Heart right ventricle (tissue), 16 donors: ENCODE results near the gene DBH. TPM values are rescaled to one million over a fixed set of nuclear protein-coding genes. Genes with fewer than 3 reads are reported as not detected.

Experiments
- ATAC-seq, 8 donors: fragments of 200-7000 bp; cut with Tn5 transposase; one replicate each; pipeline ENCODE4 v1.9.1; 2020; ENCODE audit warnings: mild to moderate bottlenecking in 8 of 8, moderate library complexity in 8 of 8, moderate number of reproducible peaks in 1 of 8
- DNase-seq, 2 donors: peaks; one replicate each; pipeline ENCODE4 v3.0.0-alpha.2; 2020
- H3K27ac ChIP-seq, 10 donors: fragments of 200-600 bp; sonication (generic) in 2 of 10; one replicate each; pipeline versions ENCODE4 v1.5.0 to v1.8.0; 2020 to 2022; ENCODE audit warnings: mild to moderate bottlenecking in 3 of 10
- H3K27me3 ChIP-seq, 7 donors: fragments of 200-600 bp; one replicate each; pipeline ENCODE4 v1.8.0; 2021 to 2022; ENCODE audit warnings: mild to moderate bottlenecking in 2 of 7
- H3K36me3 ChIP-seq, 9 donors: fragments of 200-600 bp; sonication (generic) in 1 of 9; one replicate each; pipeline versions ENCODE4 v1.5.0 to v1.8.0; 2020 to 2022; ENCODE audit warnings: mild to moderate bottlenecking in 2 of 9
- H3K4me1 ChIP-seq, 9 donors: fragments of 200-600 bp; sonication (generic) in 1 of 9; one replicate each; pipeline versions ENCODE4 v1.5.0 to v1.8.0; 2020 to 2022; ENCODE audit warnings: mild to moderate bottlenecking in 4 of 9
- H3K4me3 ChIP-seq, 10 donors: fragments of 200-600 bp; sonication (generic) in 2 of 10; one replicate each; pipeline versions ENCODE4 v1.5.0 to v1.8.0; 2020 to 2022; ENCODE audit warnings: mild to moderate bottlenecking in 7 of 10, moderate library complexity in 2 of 10
- H3K9me3 ChIP-seq, 11 donors: fragments of 200-600 bp in 10 of 11; sonication (generic) in 2 of 11; one replicate each; pipeline versions ENCODE4 v1.5.0 to v1.8.0; 2013 to 2022; ENCODE audit warnings: mild to moderate bottlenecking in 2 of 11, control low read depth in 1 of 11, moderate library complexity in 1 of 11
- CTCF ChIP-seq, 9 donors: fragments of 200-600 bp; sonication (generic) in 2 of 9; IDR thresholded peaks; one replicate each; pipeline versions ENCODE4 v1.5.0 to v1.8.0; 2021 to 2022; ENCODE audit warnings: antibody characterized with exemption in 9 of 9, mild to moderate bottlenecking in 5 of 9, moderate library complexity in 1 of 9
- WGBS, 2 donors: extraction: QIAGEN DNeasy Blood & Tissue Kit; methylation state at CpG; one replicate each; pipeline ENCODE4 v1.1.7; 2013; ENCODE audit warnings: inconsistent platforms in 1 of 2; 5-methylcytosine and 5-hydroxymethylcytosine counted together
- intact Hi-C, 10 donors: fragments of 100-400 bp; cut with DNase I; formaldehyde crosslinking; loops; one replicate each; pipeline versions ENCODE4 v1.11.1 to v1.14.2; 2022
- polyA plus RNA-seq, 2 donors: library from polyadenylated mRNA; stranded (reverse); fragments of 200-250 nt; gene quantifications; one replicate each; pipeline ENCODE4 v1.2.3, GENCODE V29; 2013
- total RNA-seq, 10 donors: library from RNA; stranded (reverse); fragmentation: NEBNext Ultra II Directional in 3 of 10; extraction: Animal tissue kit (Norgen Biotek cat#: 25700) in 3 of 10; gene quantifications; one replicate each; pipeline versions ENCODE4 v1.2.1 to v1.2.4, GENCODE V29; 2021 to 2023
- donor health status: Arrhythmogenic right ventricular cardiomyopathy.
- donor health status: ischemic (EF 13 %, LVEDD 7.1; RV severe dilation, severe dysfunction).
- donor health status: healthy with polysubstance abuse.
- donor health status: DM: no; HTN: yes; CAD: no.
- donor health status: DM: no; HTN: no; CAD: no.
- donor health status: ischemic (EF 25% LVEDD 6.9; RV normal size, moderate dysfunction).
- donor health status: ischemic (EF 25% LVEDD 5.7; RV mildly dilated, moderate dysfunction).
- donor health status: healthy.
- donor health status: DM: yes; HTN: yes; CAD: no.
- donor health status: Ischemic cardiomyopathy.
- donor health status: ischemic (EF 35%, LVEDD 5.7; RV mildly dilated, moderate dysfunction).
- donor health status: nonischemic (EF 11% LVEDD 7.7; RV severe dilation, severe dysfunction).
- donor health status: DM: yes; HTN: yes; CAD: no.
- donor health status: PGD.
- donor health status: ischemic (EF 29% LVEDD 5.4; RV normal size, mild dysfunction).
- donor health status: nonischemic (EF 23%, LVEDD 6.1; RV moderate dilation, normal function).

DBH gene
- total and polyA plus RNA-seq, 12 donors, result 0.01 to 0.09 TPM; not detected in 10

- Histone ChIP-seq H3K36me3 (no peaks in the 10 kb centered on the region), H3K27me3 (peaks cover 0 to 4% (median 0%) of the 10 kb centered on the region in 7 donors), H3K4me1 (peaks cover 13 to 39% (median 24%) of the 10 kb centered on the region in 9 donors), H3K4me3 (no peak overlapping the region), H3K9me3 (no peaks in the 10 kb centered on the region), H3K27ac (no peak overlapping the region)
- TF ChIP-seq CTCF (IDR thresholded peaks at IDR 0.05), result no peak
- DNase-seq, result peak; percentile 57 to 62
- intact Hi-C loops, result no loop called here
- WGBS, 2 donors, result 82% methylated on average over 24 of the region's 24 CpGs
- ATAC-seq, result peak in 7 of 8 donors; percentile 48 to 81 (median 69)
These were observed 50.7 kb downstream of the DBH start for GRCh38 chr9:133686642-133687575.

- peaks cover 0 to 4% (median 0%) of the 10 kb centered on the region in 7 donors for H3K27me3 ChIP-seq
- no peaks in the 10 kb centered on the region for H3K9me3 ChIP-seq
- no peaks in the 10 kb centered on the region for H3K36me3 ChIP-seq
- no peak for TF ChIP-seq CTCF (IDR thresholded peaks at IDR 0.05)
- peak in 1 of 2 donors; percentile 9 for DNase-seq
- no peak overlapping the region for H3K27ac ChIP-seq
- ATAC-seq, result no peak
- peaks cover 10 to 33% (median 19%) of the 10 kb centered on the region in 9 donors for H3K4me1 ChIP-seq
- no peak overlapping the region for H3K4me3 ChIP-seq
- intact Hi-C loops, result no loop called here
- 92 to 93% methylated on average over 34 of the region's 34 CpGs for WGBS, 2 donors
These were observed 51.9 kb downstream of the DBH start for GRCh38 chr9:133687856-133688761.

GRCh38 chr9:133689151-133689763 is 53.1 kb downstream of the DBH start:
- no peak for ATAC-seq
- Histone ChIP-seq H3K9me3 (no peaks in the 10 kb centered on the region), H3K27ac (no peak overlapping the region), H3K4me1 (peaks cover 2 to 22% (median 8%) of the 10 kb centered on the region in 9 donors), H3K4me3 (no peak overlapping the region), H3K27me3 (peaks cover 0 to 4% (median 0%) of the 10 kb centered on the region in 7 donors), H3K36me3 (no peaks in the 10 kb centered on the region)
- TF ChIP-seq CTCF (IDR thresholded peaks at IDR 0.05), result no peak
- DNase-seq, result no peak
- 87 to 89% methylated on average over 10 of the region's 10 CpGs for WGBS, 2 donors
- intact Hi-C loops, result no loop called here
